Measurements from ENCODE around the gene BCL11B. TPM values are rescaled to one million over a fixed set of nuclear protein-coding genes. Genes with fewer than 3 reads are reported as not detected.

BCL11B gene
- total and polyA plus RNA-seq, 4 donors = 0.04 to 0.42 (median 0.16) TPM

DNA sequence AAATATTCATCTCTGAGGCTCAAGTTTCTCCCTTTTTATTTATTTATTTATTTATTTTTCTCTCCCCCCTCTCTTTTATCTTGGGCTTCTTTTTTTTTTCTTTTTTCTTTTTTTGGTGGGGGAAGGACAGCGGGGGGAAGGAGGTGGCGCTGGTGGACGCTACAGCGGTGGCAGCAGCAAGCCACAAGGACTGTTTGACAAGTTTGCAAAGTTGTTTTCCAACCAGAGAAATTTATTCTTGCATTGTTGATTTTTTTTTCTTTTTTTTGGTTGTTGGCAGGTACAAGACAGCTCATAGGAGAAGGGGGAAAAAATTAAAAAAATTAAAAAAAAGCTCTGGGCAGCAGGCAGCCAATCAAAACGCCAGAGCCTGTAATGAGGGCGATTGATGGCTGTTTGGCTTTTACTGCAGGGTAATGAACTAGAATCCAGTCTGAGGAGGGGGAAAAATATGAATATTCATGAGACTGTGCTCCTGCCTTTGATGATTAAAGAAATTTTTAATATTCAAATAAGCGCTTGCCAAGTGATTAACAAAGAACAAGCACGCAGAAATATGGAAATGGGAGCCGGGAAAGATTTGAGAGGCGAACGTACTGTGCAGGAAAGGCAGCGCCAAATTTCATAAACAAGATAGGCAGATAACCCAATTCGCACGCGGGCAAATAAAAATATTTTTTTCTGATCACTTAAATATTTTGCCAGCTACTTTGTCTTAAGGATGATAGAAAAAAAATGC is 36.2 kb downstream of the BCL11B start:
- Histone ChIP-seq H3K4me3 (ENCODE audit: low read depth in 1 of 3, low read length in 3 of 3) (no peak overlapping the region), H3K4me1 (ENCODE audit: control insufficient read depth in 4 of 4, insufficient read depth in 4 of 4, low read length in 3 of 4) (no peaks in the 10 kb centered on the region), H3K9me3 (ENCODE audit: control insufficient read depth in 4 of 4, low read length in 3 of 4) (peaks cover 13 to 26% (median 20%) of the 10 kb centered on the region in 4 donors), H3K36me3 (ENCODE audit: control insufficient read depth in 4 of 4, insufficient read depth in 3 of 4, low read depth in 1 of 4, low read length in 3 of 4) (no peaks in the 10 kb centered on the region), H3K9ac (ENCODE audit: low read depth in 1 of 2, low read length in 2 of 2) (no peak overlapping the region), H3K27me3 (ENCODE audit: control insufficient read depth in 4 of 4, insufficient read depth in 4 of 4, low read length in 3 of 4) (peaks cover 0 to 8% (median 3%) of the 10 kb centered on the region in 4 donors), H3K27ac (ENCODE audit: low read depth in 1 of 2, low read length in 2 of 2) (no peak overlapping the region)
- TF ChIP-seq, protein P1, sequence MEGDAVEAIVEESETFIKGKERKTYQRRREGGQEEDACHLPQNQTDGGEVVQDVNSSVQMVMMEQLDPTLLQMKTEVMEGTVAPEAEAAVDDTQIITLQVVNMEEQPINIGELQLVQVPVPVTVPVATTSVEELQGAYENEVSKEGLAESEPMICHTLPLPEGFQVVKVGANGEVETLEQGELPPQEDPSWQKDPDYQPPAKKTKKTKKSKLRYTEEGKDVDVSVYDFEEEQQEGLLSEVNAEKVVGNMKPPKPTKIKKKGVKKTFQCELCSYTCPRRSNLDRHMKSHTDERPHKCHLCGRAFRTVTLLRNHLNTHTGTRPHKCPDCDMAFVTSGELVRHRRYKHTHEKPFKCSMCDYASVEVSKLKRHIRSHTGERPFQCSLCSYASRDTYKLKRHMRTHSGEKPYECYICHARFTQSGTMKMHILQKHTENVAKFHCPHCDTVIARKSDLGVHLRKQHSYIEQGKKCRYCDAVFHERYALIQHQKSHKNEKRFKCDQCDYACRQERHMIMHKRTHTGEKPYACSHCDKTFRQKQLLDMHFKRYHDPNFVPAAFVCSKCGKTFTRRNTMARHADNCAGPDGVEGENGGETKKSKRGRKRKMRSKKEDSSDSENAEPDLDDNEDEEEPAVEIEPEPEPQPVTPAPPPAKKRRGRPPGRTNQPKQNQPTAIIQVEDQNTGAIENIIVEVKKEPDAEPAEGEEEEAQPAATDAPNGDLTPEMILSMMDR (IDR thresholded peaks at IDR 0.05; ENCODE audit: low read depth, low read length, missing input control) = no peak
- TF ChIP-seq RAD21 (IDR thresholded peaks at IDR 0.05) = no peak
- TF ChIP-seq YY1 (IDR thresholded peaks at IDR 0.05) = no peak
- TF ChIP-seq JUND (IDR thresholded peaks at IDR 0.05) = no peak
- TF ChIP-seq, protein P2, sequence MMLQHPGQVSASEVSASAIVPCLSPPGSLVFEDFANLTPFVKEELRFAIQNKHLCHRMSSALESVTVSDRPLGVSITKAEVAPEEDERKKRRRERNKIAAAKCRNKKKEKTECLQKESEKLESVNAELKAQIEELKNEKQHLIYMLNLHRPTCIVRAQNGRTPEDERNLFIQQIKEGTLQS (IDR thresholded peaks at IDR 0.05) = no peak
- DNase-seq (ENCODE audit: low spot score) = no peak
- WGBS = 40% methylated on average over 15 of the region's 15 CpGs

DNA sequence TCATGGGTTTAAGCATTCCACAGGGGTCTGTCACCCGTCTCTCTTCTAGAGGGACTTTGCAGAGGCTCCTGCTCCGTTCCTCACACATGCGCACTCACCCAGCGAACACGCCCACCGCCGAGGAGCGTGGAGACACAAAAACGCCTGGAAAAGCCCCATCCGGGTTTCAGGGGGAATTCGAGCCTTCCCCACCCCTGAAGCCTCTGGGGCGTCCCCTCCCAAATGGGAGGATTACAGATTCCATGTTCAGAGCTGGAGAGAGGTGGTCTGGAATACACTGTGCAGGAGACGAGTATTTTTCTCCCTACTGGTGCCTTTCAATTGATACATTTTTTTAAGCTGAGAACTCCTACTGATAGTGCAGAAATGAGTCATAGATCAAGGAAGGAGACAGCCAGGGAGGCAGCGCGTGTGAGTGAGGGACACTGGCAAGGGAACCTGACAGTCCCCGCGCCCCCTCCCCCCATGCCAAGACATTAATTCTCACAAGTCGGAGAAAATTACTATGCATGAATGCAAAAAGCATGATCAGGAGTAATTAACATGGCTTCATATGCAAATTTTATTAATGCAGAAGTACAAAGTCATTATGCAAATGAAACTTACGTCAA is 36.9 kb downstream of the BCL11B start:
- H3K4me1 ChIP-seq (ENCODE audit: control insufficient read depth in 4 of 4, insufficient read depth in 4 of 4, low read length in 3 of 4) = no peaks in the 10 kb centered on the region
- no peak for DNase-seq (ENCODE audit: low spot score)
- no peak overlapping the region for H3K27ac ChIP-seq (ENCODE audit: low read depth in 1 of 2, low read length in 2 of 2)
- H3K4me3 ChIP-seq (ENCODE audit: low read depth in 1 of 3, low read length in 3 of 3) = no peak overlapping the region
- no peak overlapping the region for H3K9ac ChIP-seq (ENCODE audit: low read depth in 1 of 2, low read length in 2 of 2)
- TF ChIP-seq TAF1 (conservative IDR thresholded peaks at IDR 0.05) (no peak), JUND (IDR thresholded peaks at IDR 0.05) (no peak), HNF4G (IDR thresholded peaks at IDR 0.05) (no peak), YY1 (IDR thresholded peaks at IDR 0.05) (no peak), EGR1 (IDR thresholded peaks at IDR 0.05; ENCODE audit: low read depth in 2 of 2) (no peak), SP1 (IDR thresholded peaks at IDR 0.05) (no peak), FOXA2 (IDR thresholded peaks at IDR 0.05) (no peak), HNF4A (conservative IDR thresholded peaks at IDR 0.05) (no peak), RAD21 (IDR thresholded peaks at IDR 0.05) (no peak), FOXA1 (IDR thresholded peaks at IDR 0.05) (no peak), NR2F2 (IDR thresholded peaks at IDR 0.05) (no peak), GABPA (IDR thresholded peaks at IDR 0.05 in 1 of 2, conservative IDR thresholded peaks at IDR 0.05 in 1 of 2) (no peak)
- TF ChIP-seq, protein P3, sequence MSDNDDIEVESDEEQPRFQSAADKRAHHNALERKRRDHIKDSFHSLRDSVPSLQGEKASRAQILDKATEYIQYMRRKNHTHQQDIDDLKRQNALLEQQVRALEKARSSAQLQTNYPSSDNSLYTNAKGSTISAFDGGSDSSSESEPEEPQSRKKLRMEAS (IDR thresholded peaks at IDR 0.05) = no peak
- TF ChIP-seq, protein P4, sequence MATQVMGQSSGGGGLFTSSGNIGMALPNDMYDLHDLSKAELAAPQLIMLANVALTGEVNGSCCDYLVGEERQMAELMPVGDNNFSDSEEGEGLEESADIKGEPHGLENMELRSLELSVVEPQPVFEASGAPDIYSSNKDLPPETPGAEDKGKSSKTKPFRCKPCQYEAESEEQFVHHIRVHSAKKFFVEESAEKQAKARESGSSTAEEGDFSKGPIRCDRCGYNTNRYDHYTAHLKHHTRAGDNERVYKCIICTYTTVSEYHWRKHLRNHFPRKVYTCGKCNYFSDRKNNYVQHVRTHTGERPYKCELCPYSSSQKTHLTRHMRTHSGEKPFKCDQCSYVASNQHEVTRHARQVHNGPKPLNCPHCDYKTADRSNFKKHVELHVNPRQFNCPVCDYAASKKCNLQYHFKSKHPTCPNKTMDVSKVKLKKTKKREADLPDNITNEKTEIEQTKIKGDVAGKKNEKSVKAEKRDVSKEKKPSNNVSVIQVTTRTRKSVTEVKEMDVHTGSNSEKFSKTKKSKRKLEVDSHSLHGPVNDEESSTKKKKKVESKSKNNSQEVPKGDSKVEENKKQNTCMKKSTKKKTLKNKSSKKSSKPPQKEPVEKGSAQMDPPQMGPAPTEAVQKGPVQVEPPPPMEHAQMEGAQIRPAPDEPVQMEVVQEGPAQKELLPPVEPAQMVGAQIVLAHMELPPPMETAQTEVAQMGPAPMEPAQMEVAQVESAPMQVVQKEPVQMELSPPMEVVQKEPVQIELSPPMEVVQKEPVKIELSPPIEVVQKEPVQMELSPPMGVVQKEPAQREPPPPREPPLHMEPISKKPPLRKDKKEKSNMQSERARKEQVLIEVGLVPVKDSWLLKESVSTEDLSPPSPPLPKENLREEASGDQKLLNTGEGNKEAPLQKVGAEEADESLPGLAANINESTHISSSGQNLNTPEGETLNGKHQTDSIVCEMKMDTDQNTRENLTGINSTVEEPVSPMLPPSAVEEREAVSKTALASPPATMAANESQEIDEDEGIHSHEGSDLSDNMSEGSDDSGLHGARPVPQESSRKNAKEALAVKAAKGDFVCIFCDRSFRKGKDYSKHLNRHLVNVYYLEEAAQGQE (IDR thresholded peaks at IDR 0.05) = no peak
- TF ChIP-seq, protein P1 (IDR thresholded peaks at IDR 0.05; ENCODE audit: low read depth, low read length, missing input control) = no peak
- 11% methylated on average over 19 of the region's 19 CpGs for WGBS
- H3K27me3 ChIP-seq (ENCODE audit: control insufficient read depth in 4 of 4, insufficient read depth in 4 of 4, low read length in 3 of 4) = peaks cover 0 to 8% (median 3%) of the 10 kb centered on the region in 4 donors
- no peaks in the 10 kb centered on the region for H3K36me3 ChIP-seq (ENCODE audit: control insufficient read depth in 4 of 4, insufficient read depth in 3 of 4, low read depth in 1 of 4, low read length in 3 of 4)
- H3K9me3 ChIP-seq (ENCODE audit: control insufficient read depth in 4 of 4, low read length in 3 of 4) = peaks cover 13 to 26% (median 20%) of the 10 kb centered on the region in 4 donors

All from liver (tissue), 9 donors.